K562 (cell line): ENCODE data around the gene SLC4A1. TPM values are rescaled to one million over a fixed set of nuclear protein-coding genes. Genes with fewer than 3 reads are reported as not detected.

Experiments
- ATAC-seq: fragments of 200-7000 bp; cut with Tn5 transposase; 3 replicates; pipeline ENCODE4 v1.9.1; 2020; ENCODE audit warnings: moderate library complexity
- BruUV-seq: library from RNA; stranded (reverse); fragments of 400-500 nt; replicated peaks from 2 replicates; lab custom pipeline; 2021; lab: Mats Ljungman, UMichigan
- CTCF ChIA-PET: fragments of 300-600 bp; formaldehyde crosslinking; extraction: SDS; loops from one replicate; lab custom pipeline; 2021; ENCODE audit warnings: low intra/inter-chr PET ratio; lab: Yijun Ruan, JAX
- POLR2A ChIA-PET: fragments of 300-600, 350-650 bp; sonication (Branson Sonifier 250); formaldehyde crosslinking; extraction: SDS; loops from one replicate; lab custom pipeline; 2021; ENCODE audit warnings: antibody characterized with exemption, inconsistent platforms; lab: Yijun Ruan, JAX
- DNase-seq, 4 experiments: peaks; one replicate each; pipeline versions ENCODE4 v3.0.0 to v3.0.0-alpha.2; 2011 to 2018; ENCODE audit warnings: low spot score in 3 of 4, mixed read lengths in 3 of 4; ENCODE audit errors: extremely low read depth in 1 of 4
- FAIRE-seq: peaks from 2 replicates; lab custom pipeline; 2011; peaks lifted over from hg19 to GRCh38; lab: Jason Lieb, UNC
- H2AFZ ChIP-seq: 2 replicates; pipeline ENCODE4 v1.6.0; 2011; ENCODE audit warnings: low read depth, low read length, control low read depth, inconsistent platforms
- H3K27ac ChIP-seq: fragments of 200-600 bp; 3 replicates; pipeline ENCODE4 v1.8.0; 2011; ENCODE audit warnings: low read depth, mild to moderate bottlenecking, control low read depth, inconsistent platforms, low read length, moderate library complexity, mixed read lengths; ENCODE audit errors: extremely low read depth
- H3K27me3 ChIP-seq, 2 experiments: fragments of 300-600 bp in 1 of 2; 2 replicates in 1 of 2; 3 replicates in 1 of 2; pipeline versions ENCODE4 v1.6.0 to v1.8.0; 2011; ENCODE audit warnings: inconsistent platforms in 2 of 2, low read length in 2 of 2, mild to moderate bottlenecking in 1 of 2, mixed read lengths in 1 of 2, moderate library complexity in 1 of 2; ENCODE audit not compliant: control insufficient read depth in 2 of 2, insufficient read depth in 2 of 2
- H3K36me3 ChIP-seq: fragments of 300-600 bp; 3 replicates; pipeline ENCODE4 v1.8.0; 2011; ENCODE audit warnings: mild to moderate bottlenecking, low read length, inconsistent platforms; ENCODE audit not compliant: control insufficient read depth, insufficient read depth
- H3K4me1 ChIP-seq, 2 experiments: fragments of 200-600 bp in 1 of 2; replicated peaks in 1 of 2; 2 replicates in 1 of 2; 3 replicates in 1 of 2; pipeline versions ENCODE4 v1.5.1 to v1.8.0; 2011; ENCODE audit warnings: inconsistent platforms in 2 of 2, low read length in 2 of 2, mild to moderate bottlenecking in 1 of 2, mixed read lengths in 1 of 2, moderate library complexity in 1 of 2; ENCODE audit not compliant: control insufficient read depth in 2 of 2, insufficient read depth in 2 of 2
- H3K4me2 ChIP-seq: 2 replicates; pipeline ENCODE4 v1.6.1; 2011; ENCODE audit warnings: low read length, control low read depth, inconsistent platforms, mixed read lengths; ENCODE audit not compliant: insufficient read depth
- H3K4me3 ChIP-seq: fragments of 200-600 bp; sonication (generic), shearing (Covaris generic); 2 replicates; pipeline ENCODE4 v1.5.1; 2016; ENCODE audit warnings: control low read depth, inconsistent platforms
- H3K79me2 ChIP-seq: fragments of 200-600 bp; 3 replicates; pipeline ENCODE4 v1.8.0; 2011; ENCODE audit warnings: low read length, inconsistent platforms; ENCODE audit not compliant: control insufficient read depth, insufficient read depth
- H3K9ac ChIP-seq, 2 experiments: 2 replicates each; pipeline versions ENCODE4 v1.6.0 to v1.6.1; 2011; ENCODE audit warnings: low read depth in 2 of 2, low read length in 2 of 2, control low read depth in 1 of 2, inconsistent platforms in 1 of 2, mild to moderate bottlenecking in 1 of 2, mixed read lengths in 1 of 2; ENCODE audit not compliant: insufficient read depth in 1 of 2
- H3K9me1 ChIP-seq: one replicate; pipeline ENCODE4 v1.6.0; 2011; ENCODE audit warnings: inconsistent platforms, mild to moderate bottlenecking, low read length, moderate library complexity; ENCODE audit not compliant: control insufficient read depth, insufficient read depth
- H3K9me3 ChIP-seq: replicated peaks from 2 replicates; pipeline ENCODE4 v1.5.1; 2011; ENCODE audit warnings: low read depth, low read length, inconsistent platforms; ENCODE audit not compliant: control insufficient read depth, insufficient read depth
- H4K20me1 ChIP-seq: replicated peaks from 2 replicates; pipeline ENCODE4 v1.6.1; 2011; ENCODE audit warnings: low read length, inconsistent platforms, mixed read lengths; ENCODE audit not compliant: control insufficient read depth, insufficient read depth
- CSDE1 ChIP-seq, 2 experiments: fragments of 450-650 bp; IDR thresholded peaks; 2 replicates each; pipeline ENCODE4 v1.6.1; 2016; ENCODE audit warnings: mild to moderate bottlenecking in 1 of 2
- DACH1 ChIP-seq: fragments of 450-650 bp; IDR thresholded peaks from 2 replicates; pipeline ENCODE4 v1.6.1; 2018; ENCODE audit not compliant: partially characterized antibody
- GABPB2 ChIP-seq: fragments of 250-450 bp; sonication (Bioruptor Pico); conservative IDR thresholded peaks from 2 replicates; pipeline ENCODE4 v1.5.1; 2021; ENCODE audit warnings: mild to moderate bottlenecking
- ID3 ChIP-seq, 2 experiments: fragments of 250-450 bp in 1 of 2; fragments of 450-650 bp in 1 of 2; sonication (Bioruptor Pico) in 1 of 2; IDR thresholded peaks; 2 replicates each; pipeline versions ENCODE4 v1.6.1 to v1.8.0; 2016 to 2021; ENCODE audit warnings: mild to moderate bottlenecking in 2 of 2, moderate library complexity in 2 of 2, missing compliant biosample characterization in 1 of 2, missing genetic modification characterization in 1 of 2
- MBD1 ChIP-seq: fragments of 250-450 bp; sonication (Bioruptor Pico); IDR thresholded peaks from 2 replicates; pipeline ENCODE4 v1.8.0; 2022; ENCODE audit warnings: inconsistent platforms
- MLLT1 ChIP-seq, 2 experiments: fragments of 450-650 bp; IDR thresholded peaks; 2 replicates each; pipeline ENCODE4 v1.6.1; 2016
- POLR3G ChIP-seq: IDR thresholded peaks from 2 replicates; pipeline ENCODE4 v1.6.1; 2011; ENCODE audit not compliant: insufficient read length, insufficient replicate concordance; ENCODE audit errors: extremely low read depth
- RFX5 ChIP-seq: IDR thresholded peaks from 2 replicates; pipeline ENCODE4 v1.6.1; 2011; ENCODE audit warnings: low read depth, mild to moderate bottlenecking, improper control_type of control experiment, low read length
- STAT6 ChIP-seq: sonication (generic); formaldehyde crosslinking; IDR thresholded peaks from 2 replicates; pipeline ENCODE4 v1.8.1; 2023; ENCODE audit warnings: mild to moderate bottlenecking, missing genetic modification reagents
- TCF3 ChIP-seq: sonication (generic); formaldehyde crosslinking; IDR thresholded peaks from 2 replicates; pipeline ENCODE4 v1.4.0; 2020; ENCODE audit warnings: mild to moderate bottlenecking, missing genetic modification reagents
- ZFX ChIP-seq: sonication (generic); formaldehyde crosslinking; IDR thresholded peaks from 2 replicates; pipeline ENCODE4 v1.8.0; 2022; ENCODE audit warnings: mild to moderate bottlenecking, missing genetic modification reagents, moderate library complexity
- ZNF146 ChIP-seq: IDR thresholded peaks from one replicate; pipeline ENCODE4 v1.6.1; 2018; ENCODE audit warnings: missing compliant biosample characterization; ENCODE audit not compliant: unreplicated experiment
- ZNF224 ChIP-seq: sonication (generic); formaldehyde crosslinking; IDR thresholded peaks from 2 replicates; pipeline ENCODE4 v1.8.0; 2022; ENCODE audit warnings: mild to moderate bottlenecking, missing genetic modification reagents
- ZNF239 ChIP-seq: fragments of 250-450 bp; sonication (Bioruptor Pico); IDR thresholded peaks from 2 replicates; pipeline ENCODE4 v1.4.0; 2020; ENCODE audit warnings: mild to moderate bottlenecking
- ZNF408 ChIP-seq: fragments of 250-450 bp; sonication (Bioruptor Pico); IDR thresholded peaks from 2 replicates; pipeline ENCODE4 v1.4.0; 2020; ENCODE audit warnings: low read depth, mild to moderate bottlenecking, moderate library complexity
- WGBS: fragments of 100-300 bp; shearing (Covaris generic); methylation state at CpG from one replicate; pipeline ENCODE4 v1.1.6; 2016; ENCODE audit warnings: low coverage, mixed read lengths; ENCODE audit not compliant: insufficient coverage; ENCODE audit errors: missing lambda C conversion rate; 5-methylcytosine and 5-hydroxymethylcytosine counted together
- in situ Hi-C: fragments of 300-500 bp; cut with MboI; formaldehyde crosslinking; loops from 4 replicates; pipeline ENCODE4 v1.15.0; 2018; ENCODE audit warnings: inconsistent platforms, mixed read lengths
- intact Hi-C: fragments of 100-400 bp; cut with micrococcal nuclease; formaldehyde crosslinking; loops from 2 replicates; pipeline ENCODE4 v1.14.2; 2022
- polyA plus RNA-seq, 8 experiments: library from polyadenylated mRNA; depleted of rRNA in 4 of 8; stranded (reverse) in 5 of 8; unstranded in 3 of 8; fragments of >200 nt; fragmentation: Nextera tagmentation in 2 of 8; fragmentation: Illumina TruSeq in 1 of 8; extraction: Ambion mirVana in 2 of 8; extraction: Trizol in 1 of 8; gene quantifications; 2 replicates each; pipeline versions ENCODE4 v1.2.1 to v1.2.3, GENCODE V29; 2011 to 2014; ENCODE audit warnings: inconsistent platforms in 1 of 8, missing spikeins in 1 of 8
- total RNA-seq, 7 experiments: library from RNA; depleted of rRNA in 6 of 7; stranded (reverse); fragments of >200 nt in 6 of 7; fragmentation: Illumina TruSeq in 2 of 7; extraction: Trizol in 2 of 7; gene quantifications; 2 replicates each; pipeline versions ENCODE4 v1.2.1 to v1.2.3, GENCODE V29; 2011 to 2021; ENCODE audit warnings: low replicate concordance in 1 of 7

The SLC4A1 gene
- total and polyA plus RNA-seq, 9 of the 15 experiments (the other 6 are each of a cell fraction or from before 2014, with no cell fraction given) = 0.14 to 1.00 (median 0.53) TPM

GRCh38 chr17:44216173-44216572 is 51.8 kb downstream of the SLC4A1 start:
- Histone ChIP-seq H3K4me2 (no peak overlapping the region), H3K4me3 (no peak overlapping the region), H3K9me3 (no peaks in the 10 kb centered on the region), H2AFZ (no peak overlapping the region), H3K27me3 (no peaks in the 10 kb centered on the region), H4K20me1 (no peaks in the 10 kb centered on the region), H3K36me3 (peaks cover 62% of the 10 kb centered on the region), H3K9ac (peak overlapping the region in 1 of 2 experiments; percentile 96; a peak in 2 of 4 replicates), H3K4me1 (peaks cover 14 to 41% of the 10 kb centered on the region in 2 experiments), H3K27ac (no peak overlapping the region), H3K79me2 (peaks cover 47% of the 10 kb centered on the region), H3K9me1 (no peaks in the 10 kb centered on the region)
- no TSS peak for BruUV-seq
- WGBS = 97% methylated on average over 5 of the region's 5 CpGs
- ChIA-PET CTCF (no interaction called here), POLR2A (interaction anchor here (1.0 to 1.6 kb wide), 2 partner anchors 33 to 101 kb away, joined by 3 to 5 read pairs; no protein-coding TSS in a partner anchor)
- FAIRE-seq (no peak), DNase-seq (no peak), ATAC-seq (no peak)
- TF ChIP-seq POLR3G (no peak), ZFX (CRISPR knock-in tag) (no peak), GABPB2 (CRISPR knock-in tag) (no peak), ZNF224 (CRISPR knock-in tag) (no peak), TCF3 (no peak), ID3 (CRISPR knock-in tag; IDR thresholded peaks at IDR 0.05) (no peak), ID3 (tag; IDR thresholded peaks at IDR 0.05) (no peak), ZNF239 (no peak), ZNF408 (CRISPR knock-in tag) (no peak), MBD1 (no peak), ZNF146 (no peak), MLLT1 (IDR thresholded peaks at IDR 0.05) (no peak), RFX5 (no peak), CSDE1 (IDR thresholded peaks at IDR 0.05) (no peak), STAT6 (no peak), DACH1 (no peak)
- in situ Hi-C loops = no loop called here
- intact Hi-C loops = no loop called here
